ENCODE results near the gene DOCK10. TPM values are rescaled to one million over a fixed set of nuclear protein-coding genes. Genes with fewer than 3 reads are reported as not detected.

The DOCK10 gene
- total and polyA plus RNA-seq, 2 donors (not counting 1 experiment from before 2014, with no cell fraction given), result 49.5 to 139 TPM

DNA sequence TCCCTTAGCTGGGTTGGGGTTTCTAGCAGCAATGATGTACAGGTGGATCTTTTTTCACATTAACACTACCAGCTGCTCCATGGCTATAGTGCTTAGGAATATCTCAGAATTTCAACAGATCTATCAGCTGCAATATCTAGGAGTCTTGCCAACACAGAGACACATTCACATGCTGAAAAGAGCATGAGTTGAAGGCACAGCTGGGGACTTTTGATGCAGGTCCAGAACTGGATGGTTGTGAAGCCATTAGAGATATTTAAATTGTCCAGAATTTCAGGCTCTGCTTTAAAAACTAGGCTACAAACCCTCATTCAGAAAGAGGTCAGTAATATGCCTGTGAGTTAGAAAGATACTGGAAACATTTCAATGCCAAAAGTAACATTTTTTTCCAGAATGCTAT, 203.9 kb downstream of the DOCK10 start:
- Histone ChIP-seq H3K36me3 (replicated peaks in 1 of 2; ENCODE audit: control extremely low read depth in 1 of 2, control insufficient read depth in 1 of 2, extremely low read depth in 1 of 2, insufficient read depth in 2 of 2, low read length in 1 of 2) (peaks cover 1 to 89% of the 10 kb centered on the region in 2 experiments), H3K4me1 (ENCODE audit: control insufficient read depth in 2 of 2, insufficient read depth in 2 of 2, low read length in 2 of 2) (no peaks in the 10 kb centered on the region), H3K9ac (ENCODE audit: low read length) (no peak overlapping the region), H3K9me3 (ENCODE audit: control extremely low read depth in 1 of 3, control insufficient read depth in 2 of 3, insufficient read depth in 1 of 3, low read length in 2 of 3) (peaks cover 0 to 3% (median 0%) of the 10 kb centered on the region in 3 donors), H3K4me2 (replicated peaks; ENCODE audit: low read depth, low read length, poor library complexity, severe bottlenecking) (no peak overlapping the region), H3K79me2 (ENCODE audit: control insufficient read depth, insufficient read depth, low read length) (peaks cover 3% of the 10 kb centered on the region), H3K4me3 (ENCODE audit: control extremely low read depth in 1 of 5, extremely low read depth in 1 of 5, insufficient read depth in 1 of 5, low read depth in 2 of 5, low read length in 4 of 5) (no peak overlapping the region), H3K27ac (ENCODE audit: low read length in 2 of 2) (no peak overlapping the region), H3K27me3 (replicated peaks in 1 of 4; ENCODE audit: control extremely low read depth in 1 of 4, control insufficient read depth in 3 of 4, insufficient read depth in 4 of 4, low read length in 3 of 4) (no peaks in the 10 kb centered on the region), H4K20me1 (ENCODE audit: control insufficient read depth, insufficient read depth, low read length, poor library complexity, severe bottlenecking) (no peaks in the 10 kb centered on the region), H2AFZ (ENCODE audit: insufficient read depth, low read depth, low read length, poor library complexity, severe bottlenecking) (no peak overlapping the region)
- ATAC-seq (ENCODE audit: low read depth) (no peak), DNase-seq (no peak)
- Mint-ChIP-seq H3K27me3 (no peaks in the 10 kb centered on the region), H3K4me3 (no peak overlapping the region), H3K27ac (no peak overlapping the region), H3K9me3 (ENCODE audit: insufficient read depth) (no peaks in the 10 kb centered on the region), H3K4me1 (no peaks in the 10 kb centered on the region)
- POLR2A ChIA-PET, result no interaction called here
- TF ChIP-seq CTCF (IDR thresholded peaks at IDR 0.05), result no peak
- no peak for TF ChIP-seq EZH2 (IDR thresholded peaks at IDR 0.05; ENCODE audit: borderline replicate concordance, insufficient read depth, low read depth, low read length, poor library complexity, severe bottlenecking)
- intact Hi-C loops (cut with micrococcal nuclease), result no loop called here
- CTCF ChIA-PET, result no interaction called here

GRCh38 chr2:224837558-224837957, 204.7 kb downstream of the DOCK10 start:
- no peak overlapping the region for H3K4me3 ChIP-seq (ENCODE audit: control extremely low read depth in 1 of 5, extremely low read depth in 1 of 5, insufficient read depth in 1 of 5, low read depth in 2 of 5, low read length in 4 of 5)
- H3K9me3 ChIP-seq (ENCODE audit: control extremely low read depth in 1 of 3, control insufficient read depth in 2 of 3, insufficient read depth in 1 of 3, low read length in 2 of 3), result peaks cover 0 to 3% (median 0%) of the 10 kb centered on the region in 3 donors
- no peak overlapping the region for H3K4me2 ChIP-seq (replicated peaks; ENCODE audit: low read depth, low read length, poor library complexity, severe bottlenecking)
- Mint-ChIP-seq H3K27me3 (no peaks in the 10 kb centered on the region), H3K4me1 (no peaks in the 10 kb centered on the region), H3K27ac (no peak overlapping the region), H3K9me3 (ENCODE audit: insufficient read depth) (no peaks in the 10 kb centered on the region), H3K4me3 (no peak overlapping the region)
- CTCF ChIA-PET, result interaction anchor here (1.8 kb wide), 1 partner anchor 165 kb away, joined by 5 read pairs; no protein-coding TSS in a partner anchor
- no peak overlapping the region for H2AFZ ChIP-seq (ENCODE audit: insufficient read depth, low read depth, low read length, poor library complexity, severe bottlenecking)
- no peaks in the 10 kb centered on the region for H4K20me1 ChIP-seq (ENCODE audit: control insufficient read depth, insufficient read depth, low read length, poor library complexity, severe bottlenecking)
- no CpG with 5 or more reads among the region's 3 CpGs for WGBS (ENCODE audit: insufficient coverage)
- no peaks in the 10 kb centered on the region for H3K27me3 ChIP-seq (replicated peaks in 1 of 4; ENCODE audit: control extremely low read depth in 1 of 4, control insufficient read depth in 3 of 4, insufficient read depth in 4 of 4, low read length in 3 of 4)
- H3K4me1 ChIP-seq (ENCODE audit: control insufficient read depth in 2 of 2, insufficient read depth in 2 of 2, low read length in 2 of 2), result no peaks in the 10 kb centered on the region
- peaks cover 1 to 89% of the 10 kb centered on the region in 2 experiments for H3K36me3 ChIP-seq (replicated peaks in 1 of 2; ENCODE audit: control extremely low read depth in 1 of 2, control insufficient read depth in 1 of 2, extremely low read depth in 1 of 2, insufficient read depth in 2 of 2, low read length in 1 of 2)
- no peak overlapping the region for H3K27ac ChIP-seq (ENCODE audit: low read length in 2 of 2)
- TF ChIP-seq EZH2 (IDR thresholded peaks at IDR 0.05; ENCODE audit: borderline replicate concordance, insufficient read depth, low read depth, low read length, poor library complexity, severe bottlenecking), result no peak
- TF ChIP-seq CTCF (IDR thresholded peaks at IDR 0.05), result no peak
- no peak for DNase-seq
- POLR2A ChIA-PET, result no interaction called here
- intact Hi-C loops (cut with micrococcal nuclease), result no loop called here
- peaks cover 3% of the 10 kb centered on the region for H3K79me2 ChIP-seq (ENCODE audit: control insufficient read depth, insufficient read depth, low read length)
- no peak for ATAC-seq (ENCODE audit: low read depth)
- no peak overlapping the region for H3K9ac ChIP-seq (ENCODE audit: low read length)
